Heart left ventricle (tissue), 16 donors: Measurements from ENCODE around the gene PTPN6. TPM values are rescaled to one million over a fixed set of nuclear protein-coding genes. Genes with fewer than 3 reads are reported as not detected.

ENCODE experiments used
- ATAC-seq, 4 donors: fragments of 200-7000 bp; cut with Tn5 transposase; one replicate each; pipeline ENCODE4 v1.9.1; 2020 to 2022; ENCODE audit warnings: moderate library complexity in 4 of 4, mild to moderate bottlenecking in 3 of 4, moderate number of reproducible peaks in 1 of 4
- DNase-seq, 5 donors: peaks; one replicate each; pipeline ENCODE4 v3.0.0-alpha.2; 2020
- H3K27ac ChIP-seq, 12 donors: fragments of 200-600 bp; sonication (generic) in 4 of 12; one replicate each; pipeline versions ENCODE4 v1.5.0 to v1.8.0; 2016 to 2022; ENCODE audit warnings: mild to moderate bottlenecking in 2 of 12
- H3K27me3 ChIP-seq, 9 donors: fragments of 200-600 bp; sonication (generic) in 2 of 9; one replicate each; pipeline versions ENCODE4 v1.5.1 to v1.8.0; 2016 to 2022; ENCODE audit warnings: mild to moderate bottlenecking in 3 of 9
- H3K36me3 ChIP-seq, 9 donors: fragments of 200-600 bp; sonication (generic) in 2 of 9; one replicate each; pipeline versions ENCODE4 v1.5.0 to v1.8.0; 2018 to 2022; ENCODE audit warnings: mild to moderate bottlenecking in 2 of 9
- H3K4me1 ChIP-seq, 12 donors: fragments of 200-600 bp; sonication (generic) in 4 of 12; one replicate each; pipeline versions ENCODE4 v1.5.0 to v1.8.0; 2016 to 2022; ENCODE audit warnings: mild to moderate bottlenecking in 3 of 12
- H3K4me3 ChIP-seq, 12 donors: fragments of 200-600 bp; sonication (generic) in 4 of 12; one replicate each; pipeline versions ENCODE4 v1.5.0 to v1.8.0; 2017 to 2022; ENCODE audit warnings: mild to moderate bottlenecking in 9 of 12, moderate library complexity in 4 of 12
- H3K9me3 ChIP-seq, 12 donors: fragments of 200-600 bp; sonication (generic) in 4 of 12; one replicate each; pipeline versions ENCODE4 v1.5.0 to v1.8.0; 2016 to 2022; ENCODE audit warnings: mild to moderate bottlenecking in 1 of 12
- CTCF ChIP-seq, 12 donors: fragments of 200-600 bp; sonication (generic) in 4 of 12; IDR thresholded peaks; one replicate each; pipeline versions ENCODE4 v1.5.0 to v1.8.0; 2018 to 2022; ENCODE audit warnings: antibody characterized with exemption in 12 of 12, mild to moderate bottlenecking in 5 of 12
- POLR2A ChIP-seq, 2 donors: fragments of 450-650 bp; IDR thresholded peaks; one replicate each; pipeline ENCODE4 v1.6.1; 2017; ENCODE audit warnings: antibody characterized with exemption in 2 of 2, mild to moderate bottlenecking in 2 of 2, moderate library complexity in 2 of 2
- WGBS, 4 donors: extraction: QIAGEN DNeasy Blood & Tissue Kit in 2 of 4; methylation state at CpG; one replicate each; pipeline versions ENCODE4 v1.1.5 to v1.1.7; 2013 to 2018; 5-methylcytosine and 5-hydroxymethylcytosine counted together
- intact Hi-C, 10 donors: fragments of 100-400 bp; cut with DNase I; formaldehyde crosslinking; loops; one replicate each; pipeline versions ENCODE4 v1.11.1 to v1.14.2; 2022
- long read RNA-seq, 3 donors: library from polyadenylated mRNA; unstranded; transcript quantifications; one replicate each; pipeline ENCODE4 v2.0.0, GENCODE V29; 2020 to 2021
- polyA plus RNA-seq, 2 donors: library from polyadenylated mRNA; stranded (reverse); fragments of 200-250 nt; gene quantifications; one replicate each; pipeline ENCODE4 v1.2.3, GENCODE V29; 2013
- total RNA-seq, 9 donors: library from RNA; depleted of rRNA in 2 of 9; stranded (reverse); fragments of >200 nt in 2 of 9; fragmentation: NEBNext Ultra II Directional in 3 of 9; extraction: Animal tissue kit (Norgen Biotek cat#: 25700) in 3 of 9; gene quantifications; one replicate each; pipeline versions ENCODE4 v1.1.0 to v1.2.4, GENCODE V29; 2016 to 2023
- donor health status: ischemic (EF 13 %, LVEDD 7.1; RV severe dilation, severe dysfunction).
- donor health status: healthy with polysubstance abuse.
- donor health status: DM: no; HTN: yes; CAD: no.
- donor health status: DM: no; HTN: no; CAD: no.
- donor health status: ischemic (EF 25% LVEDD 6.9; RV normal size, moderate dysfunction).
- donor health status: ischemic (EF 25% LVEDD 5.7; RV mildly dilated, moderate dysfunction).
- donor health status: healthy.
- donor health status: DM: yes; HTN: yes; CAD: no.
- donor health status: ischemic (EF 35%, LVEDD 5.7; RV mildly dilated, moderate dysfunction).
- donor health status: nonischemic (EF 11% LVEDD 7.7; RV severe dilation, severe dysfunction).
- donor health status: DM: yes; HTN: yes; CAD: no.
- donor health status: PGD.
- donor health status: ischemic (EF 29% LVEDD 5.4; RV normal size, mild dysfunction).
- donor health status: nonischemic (EF 23%, LVEDD 6.1; RV moderate dilation, normal function).

The PTPN6 gene
- total RNA-seq (10 to 100 TPM in 2 of 9 donors, 1 to 10 TPM in 7; 3.5 to 63.2 (median 5.9) TPM), polyA plus RNA-seq (1 to 10 TPM; 6.6 to 6.7 TPM)
- long read RNA-seq, donor 1, transcript PTPN6-201 (16 exons, 2,245 nt), result major isoform, 7 of 8 reads
- long read RNA-seq, donor 1, partial matches to known transcripts, result 1 of 8 reads
- long read RNA-seq, donor 1, other reads (novel, unspliced or antisense), result 0 of 8 reads
- long read RNA-seq, donor 2, partial matches to known transcripts, result 5 of 9 reads
- long read RNA-seq, donor 2, other reads (novel, unspliced or antisense), result 1 of 9 reads
- long read RNA-seq, donor 3, partial matches to known transcripts, result 0 of 4 reads
- long read RNA-seq, donor 3, other reads (novel, unspliced or antisense), result 0 of 4 reads

GRCh38 chr12:6950811-6951540 lies at the start of gene PTPN6:
TSS of gene PTPN6 (plus strand) at chr12:6951356. CDS start at chr12:6951513, 157 bp downstream.
- ATAC-seq, result peak in 3 of 4 donors; percentile 33 to 56 (median 38)
- Histone ChIP-seq H3K9me3 (no peaks in the 10 kb centered on the region), H3K27me3 (no peaks in the 10 kb centered on the region), H3K4me1 (peaks cover 0 to 78% (median 19%) of the 10 kb centered on the region in 12 donors), H3K36me3 (peaks cover 0 to 12% (median 9%) of the 10 kb centered on the region in 9 donors), H3K4me3 (peak within 1 kb of the TSS in 10 of 12 donors; percentile 12 to 66 (median 43)), H3K27ac (peak within 1 kb of the TSS in 11 of 12 donors; percentile 8 to 97 (median 48))
- TF ChIP-seq POLR2A (IDR thresholded peaks at IDR 0.05) (no peak), CTCF (IDR thresholded peaks at IDR 0.05) (no peak)
- peak in 4 of 5 donors; percentile 69 to 90 (median 74) for DNase-seq
- WGBS, 4 donors, result 71 to 81% (median 79%) methylated on average over 24 to 25 of the region's 25 CpGs
- intact Hi-C loops, result no loop called here

- Histone ChIP-seq H3K36me3 (peaks cover 0 to 15% (median 0%) of the 10 kb centered on the region in 9 donors), H3K4me3 (no peak overlapping the region), H3K4me1 (peaks cover 0 to 24% (median 11%) of the 10 kb centered on the region in 12 donors), H3K27me3 (no peaks in the 10 kb centered on the region), H3K27ac (no peak overlapping the region), H3K9me3 (no peaks in the 10 kb centered on the region)
- ATAC-seq (no peak), DNase-seq (no peak)
- intact Hi-C loops, result no loop called here
- WGBS, 4 donors, result 82 to 92% (median 86%) methylated on average over 4 of the region's 4 CpGs
- TF ChIP-seq CTCF (IDR thresholded peaks at IDR 0.05) (no peak), POLR2A (IDR thresholded peaks at IDR 0.05) (no peak)
Measured at GRCh38 chr12:6902448-6902847, 48.7 kb upstream of the PTPN6 start.

GRCh38 chr12:6903722-6904121 lies 47.4 kb upstream of the PTPN6 start:
- intact Hi-C loops, result no loop called here
- 73 to 92% (median 83%) methylated on average over 1 of the region's 1 CpG for WGBS, 4 donors

More at GRCh38 chr12:6903722-6904121, 47.4 kb upstream of the PTPN6 start:
- no peak for DNase-seq
- Histone ChIP-seq H3K9me3 (no peaks in the 10 kb centered on the region), H3K27ac (no peak overlapping the region), H3K27me3 (no peaks in the 10 kb centered on the region), H3K4me1 (peaks cover 0 to 24% (median 11%) of the 10 kb centered on the region in 12 donors), H3K36me3 (peaks cover 0 to 19% (median 0%) of the 10 kb centered on the region in 9 donors), H3K4me3 (no peak overlapping the region)
- TF ChIP-seq CTCF (IDR thresholded peaks at IDR 0.05), result no peak
- TF ChIP-seq POLR2A (IDR thresholded peaks at IDR 0.05), result no peak
- no peak for ATAC-seq
